MCF 10A (cell line): Measurements from ENCODE around the gene NAT8L. TPM values are rescaled to one million over a fixed set of nuclear protein-coding genes. Genes with fewer than 3 reads are reported as not detected.

ENCODE experiments used
- BruUV-seq: library from RNA; stranded (reverse); fragments of 400-500 nt; replicated peaks from 2 replicates; lab custom pipeline; 2021; lab: Mats Ljungman, UMichigan
- CTCF ChIA-PET: fragments of 300-600 bp; sonication (Branson Sonifier 250); formaldehyde crosslinking; extraction: SDS; loops from one replicate; lab custom pipeline; 2021; ENCODE audit warnings: antibody characterized with exemption, inconsistent platforms; lab: Yijun Ruan, JAX
- POLR2A ChIA-PET: fragments of 300-600, 350-650 bp; sonication (Branson Sonifier 250); formaldehyde crosslinking; extraction: SDS; loops from one replicate; lab custom pipeline; 2020; ENCODE audit warnings: antibody characterized with exemption, inconsistent platforms; lab: Yijun Ruan, JAX
- DNase-seq: peaks from one replicate; pipeline ENCODE4 v3.0.0-alpha.2; 2018; ENCODE audit not compliant: unreplicated experiment
- H3K27ac Mint-ChIP-seq: one replicate; pipeline ENCODE4 v1.8.0; 2022; ENCODE audit warnings: mild to moderate bottlenecking, low read depth, mixed read lengths; ENCODE audit not compliant: unreplicated experiment
- H3K27me3 Mint-ChIP-seq: one replicate; pipeline ENCODE4 v1.8.0; 2022; ENCODE audit warnings: mixed read lengths; ENCODE audit not compliant: insufficient read depth, unreplicated experiment
- H3K36me3 Mint-ChIP-seq: one replicate; pipeline ENCODE4 v1.8.0; 2022; ENCODE audit warnings: mild to moderate bottlenecking, moderate library complexity, mixed read lengths; ENCODE audit not compliant: insufficient read depth, unreplicated experiment
- H3K4me1 Mint-ChIP-seq: one replicate; pipeline ENCODE4 v1.8.0; 2022; ENCODE audit warnings: mixed read lengths; ENCODE audit not compliant: insufficient read depth, unreplicated experiment
- H3K4me3 Mint-ChIP-seq: one replicate; pipeline ENCODE4 v1.8.0; 2022; ENCODE audit warnings: mild to moderate bottlenecking, moderate library complexity, mixed read lengths; ENCODE audit not compliant: unreplicated experiment
- H3K9me3 Mint-ChIP-seq: one replicate; pipeline ENCODE4 v1.8.0; 2022; ENCODE audit warnings: mixed read lengths; ENCODE audit not compliant: unreplicated experiment
- intact Hi-C: fragments of 100-400 bp; cut with micrococcal nuclease; formaldehyde crosslinking; loops from 2 replicates; pipeline ENCODE4 v1.14.1; 2022
- total RNA-seq: library from RNA; stranded (reverse); gene quantifications from 2 replicates; pipeline ENCODE4 v1.2.3, GENCODE V29; 2022
- TF ChIP-seq, protein P1 (sequence below): fragments of 200-600 bp; IDR thresholded peaks from one replicate; pipeline ENCODE4 v1.8.0; 2022; ENCODE audit warnings: antibody characterized with exemption, mild to moderate bottlenecking; ENCODE audit not compliant: unreplicated experiment

Gene NAT8L
- total RNA-seq, 1 experiment from 2014 or later, result 0.79 TPM

DNA sequence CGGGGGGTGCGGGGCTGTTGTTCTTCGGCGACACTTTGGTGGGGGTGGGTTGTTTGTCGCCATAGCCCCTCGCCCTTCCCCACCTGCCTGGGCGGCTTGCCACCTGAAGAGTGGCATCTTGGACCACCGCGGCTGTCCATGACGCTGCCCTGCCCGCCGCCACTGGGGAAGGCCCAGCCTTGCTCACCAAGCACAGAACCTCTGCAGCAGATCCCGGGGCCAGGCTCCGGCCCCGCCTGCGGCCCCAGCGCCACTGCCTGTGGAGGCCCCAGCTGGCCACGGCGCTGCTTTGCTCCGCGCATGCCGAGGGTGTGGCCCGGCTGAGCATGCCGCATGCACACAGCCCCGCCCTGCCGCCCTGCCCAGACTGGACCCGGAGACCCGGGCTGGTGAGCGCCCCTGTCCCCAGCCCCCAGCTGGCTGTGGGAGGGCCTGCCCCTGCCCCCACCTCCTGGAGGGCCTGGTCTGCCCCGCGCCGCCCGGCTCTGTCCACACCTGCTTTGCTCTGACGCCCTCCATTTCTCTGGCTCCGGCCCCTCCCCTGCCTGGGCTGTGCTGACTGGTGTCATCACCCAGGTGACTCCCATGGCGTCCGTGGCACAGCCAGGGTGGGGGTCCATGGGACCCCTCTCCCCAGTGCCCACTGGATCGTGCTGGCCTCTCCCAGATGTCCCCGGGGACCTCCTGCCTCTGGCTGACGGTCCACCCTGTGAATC is 5.3 kb downstream of the NAT8L start:
- Mint-ChIP-seq H3K4me3 (no peak overlapping the region), H3K36me3 (peaks cover 5% of the 10 kb centered on the region), H3K27ac (no peak overlapping the region), H3K4me1 (no peaks in the 10 kb centered on the region), H3K27me3 (no peaks in the 10 kb centered on the region), H3K9me3 (no peaks in the 10 kb centered on the region)
- BruUV-seq, result no TSS peak
- TF ChIP-seq, protein P1, sequence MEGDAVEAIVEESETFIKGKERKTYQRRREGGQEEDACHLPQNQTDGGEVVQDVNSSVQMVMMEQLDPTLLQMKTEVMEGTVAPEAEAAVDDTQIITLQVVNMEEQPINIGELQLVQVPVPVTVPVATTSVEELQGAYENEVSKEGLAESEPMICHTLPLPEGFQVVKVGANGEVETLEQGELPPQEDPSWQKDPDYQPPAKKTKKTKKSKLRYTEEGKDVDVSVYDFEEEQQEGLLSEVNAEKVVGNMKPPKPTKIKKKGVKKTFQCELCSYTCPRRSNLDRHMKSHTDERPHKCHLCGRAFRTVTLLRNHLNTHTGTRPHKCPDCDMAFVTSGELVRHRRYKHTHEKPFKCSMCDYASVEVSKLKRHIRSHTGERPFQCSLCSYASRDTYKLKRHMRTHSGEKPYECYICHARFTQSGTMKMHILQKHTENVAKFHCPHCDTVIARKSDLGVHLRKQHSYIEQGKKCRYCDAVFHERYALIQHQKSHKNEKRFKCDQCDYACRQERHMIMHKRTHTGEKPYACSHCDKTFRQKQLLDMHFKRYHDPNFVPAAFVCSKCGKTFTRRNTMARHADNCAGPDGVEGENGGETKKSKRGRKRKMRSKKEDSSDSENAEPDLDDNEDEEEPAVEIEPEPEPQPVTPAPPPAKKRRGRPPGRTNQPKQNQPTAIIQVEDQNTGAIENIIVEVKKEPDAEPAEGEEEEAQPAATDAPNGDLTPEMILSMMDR, result no peak
- CTCF ChIA-PET, result interaction anchor here (0.6 kb wide), 1 partner anchor 151 kb away, joined by 4 read pairs; no protein-coding TSS in a partner anchor
- intact Hi-C loops, result no loop called here
- POLR2A ChIA-PET, result no interaction called here
- DNase-seq, result no peak

DNA sequence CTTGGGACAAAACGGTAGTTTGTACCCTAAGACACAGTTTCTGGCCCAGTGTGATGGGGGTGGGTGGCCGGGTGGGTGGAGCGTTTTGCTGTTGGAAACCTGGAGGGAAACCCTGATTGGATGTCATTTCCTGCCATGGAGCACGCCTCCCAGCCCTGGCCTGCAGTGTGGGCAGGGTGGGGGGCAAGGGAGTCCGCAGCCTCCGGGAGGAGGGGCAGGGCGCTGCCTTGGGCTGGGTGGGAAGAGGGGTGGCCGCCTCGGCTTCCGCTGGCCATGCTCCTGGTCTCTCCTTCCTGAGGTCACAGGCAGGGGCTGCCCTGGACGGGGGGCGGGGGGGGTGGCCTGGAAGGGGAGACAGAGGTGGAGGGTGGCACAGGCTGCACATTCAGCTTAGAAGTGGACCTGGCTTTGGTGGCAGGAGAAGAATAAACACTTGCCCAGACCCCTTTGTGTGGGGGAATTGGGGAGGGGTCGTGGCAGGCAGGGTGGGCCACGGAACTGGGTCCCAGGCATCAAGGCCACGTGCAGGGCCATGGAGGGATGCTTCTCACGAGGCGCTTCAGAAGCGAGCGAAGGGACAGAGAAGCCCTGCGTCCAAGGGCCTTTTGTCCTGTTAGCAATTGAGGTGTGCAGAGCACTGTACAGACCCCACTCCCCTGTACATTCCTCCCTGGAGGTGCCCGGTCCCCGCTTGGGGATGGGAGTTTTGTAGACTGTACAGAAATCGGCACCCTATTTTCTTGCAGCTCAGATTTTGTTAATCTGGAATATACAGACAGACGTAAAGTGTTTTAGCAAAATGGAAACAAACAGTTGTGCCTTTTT is 6.2 kb downstream of the NAT8L start:
- H3K9me3 Mint-ChIP-seq, result no peaks in the 10 kb centered on the region
- DNase-seq, result no peak

DNA sequence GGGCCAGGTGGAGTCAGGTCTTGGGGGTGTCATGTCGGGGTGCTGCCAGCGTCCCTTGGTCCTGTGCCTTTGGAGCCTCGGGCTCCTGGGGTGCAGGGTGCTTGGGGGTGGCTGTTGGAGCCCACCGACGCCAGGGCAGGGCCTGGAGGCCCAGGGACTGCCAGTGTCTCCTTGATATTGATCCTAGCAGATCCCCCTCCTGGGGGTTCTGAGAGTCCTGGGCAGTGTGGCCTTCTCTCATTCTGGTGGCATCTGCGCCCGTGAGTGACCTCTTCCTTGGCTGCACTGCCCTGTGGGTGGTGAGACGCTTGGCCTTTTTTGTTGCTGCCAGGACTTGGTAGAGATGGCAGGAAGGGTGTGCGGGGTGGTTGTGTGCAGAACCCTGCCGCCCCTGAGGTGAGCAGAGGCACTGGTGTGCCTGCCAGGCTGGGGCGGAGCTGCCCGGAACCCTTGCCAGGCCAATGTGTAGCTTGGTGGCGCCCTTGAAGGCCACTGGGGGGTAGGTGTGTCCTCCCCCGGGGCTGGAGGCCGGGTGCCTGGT is 7.0 kb downstream of the NAT8L start:
- H3K36me3 Mint-ChIP-seq, result peaks cover 5% of the 10 kb centered on the region
- no peaks in the 10 kb centered on the region for H3K4me1 Mint-ChIP-seq
- no peak for DNase-seq
- intact Hi-C loops, result no loop called here
- ChIA-PET POLR2A (no interaction called here), CTCF (no interaction called here)
- H3K27ac Mint-ChIP-seq, result no peak overlapping the region
- TF ChIP-seq, protein P1, result no peak
- BruUV-seq, result no TSS peak
- no peak overlapping the region for H3K4me3 Mint-ChIP-seq
- H3K9me3 Mint-ChIP-seq, result no peaks in the 10 kb centered on the region
- H3K27me3 Mint-ChIP-seq, result no peaks in the 10 kb centered on the region

More for the DNA sequence above, 6.2 kb downstream of the NAT8L start:
- Mint-ChIP-seq H3K4me1 (no peaks in the 10 kb centered on the region), H3K27me3 (no peaks in the 10 kb centered on the region), H3K4me3 (no peak overlapping the region), H3K36me3 (peaks cover 5% of the 10 kb centered on the region), H3K27ac (no peak overlapping the region)
- ChIA-PET POLR2A (no interaction called here), CTCF (no interaction called here)
- BruUV-seq, result no TSS peak
- TF ChIP-seq, protein P1, result no peak
- intact Hi-C loops, result no loop called here
